Pancreas (tissue), 10 donors: ENCODE results near the gene GCLC. TPM values are rescaled to one million over a fixed set of nuclear protein-coding genes. Genes with fewer than 3 reads are reported as not detected.

ENCODE experiments used
- ATAC-seq, 4 donors: fragments of 200-7000 bp; cut with Tn5 transposase; one replicate each; pipeline versions ENCODE4 v1.8.0 to v1.9.1; 2020; ENCODE audit warnings: mild to moderate bottlenecking in 4 of 4, moderate library complexity in 4 of 4
- DNase-seq, 6 donors: peaks; one replicate each; pipeline ENCODE4 v3.0.0-alpha.2; 2020
- FAIRE-seq: peaks from 2 replicates; lab custom pipeline; 2012; peaks lifted over from hg19 to GRCh38; lab: Jason Lieb, UNC
- H3K27ac ChIP-seq, 4 donors: fragments of 200-600 bp; sonication (generic); 1 replicate in 3 of 4; 2 replicates in 1 of 4; pipeline versions ENCODE4 v1.5.0 to v1.8.0; 2020
- H3K27me3 ChIP-seq, 4 donors: fragments of 200-600 bp; one replicate each; pipeline ENCODE4 v1.8.0; 2021
- H3K36me3 ChIP-seq, 3 donors: fragments of 200-600 bp; sonication (generic) in 1 of 3; one replicate each; pipeline versions ENCODE4 v1.5.0 to v1.8.0; 2020 to 2021
- H3K4me1 ChIP-seq, 3 donors: fragments of 200-600 bp; one replicate each; pipeline ENCODE4 v1.8.0; 2021
- H3K4me3 ChIP-seq, 4 donors: fragments of 200-600 bp; sonication (generic) in 2 of 4; one replicate each; pipeline versions ENCODE4 v1.5.0 to v1.8.0; 2020 to 2021
- H3K9me3 ChIP-seq, 4 donors: fragments of 200-600 bp; one replicate each; pipeline ENCODE4 v1.8.0; 2021
- CTCF ChIP-seq, 4 donors: fragments of 200-600 bp; sonication (generic) in 3 of 4; IDR thresholded peaks; one replicate each; pipeline versions ENCODE4 v1.5.0 to v1.8.0; 2021; ENCODE audit warnings: antibody characterized with exemption in 4 of 4
- WGBS, 2 donors: extraction: QIAGEN DNeasy Blood & Tissue Kit; methylation state at CpG; one replicate each; pipeline ENCODE4 v1.1.7; 2013; 5-methylcytosine and 5-hydroxymethylcytosine counted together
- intact Hi-C, 3 donors: fragments of 100-400 bp; cut with DNase I; formaldehyde crosslinking; loops; one replicate each; pipeline versions ENCODE4 v1.11.1 to v1.14.2; 2022
- polyA plus RNA-seq, 2 donors: library from polyadenylated mRNA; stranded (reverse); fragments of 200-250 nt; gene quantifications; one replicate each; pipeline ENCODE4 v1.2.3, GENCODE V29; 2013
- total RNA-seq, 6 donors: library from RNA; stranded (reverse); fragmentation: NEBNext Ultra II Directional in 4 of 6; extraction: Animal tissue kit (Norgen Biotek cat#: 25700) in 4 of 6; gene quantifications; one replicate each; pipeline versions ENCODE4 v1.2.1 to v1.2.4, GENCODE V29; 2021 to 2023
- donor health status: healthy with polysubstance abuse.
- donor health status: DM: no; HTN: no; CAD: no; lungs with moderate emphysema.
- donor health status: DM: no; HTN: no; CAD: no.
- donor health status: control.
- donor health status: control.
- donor health status: Bipolar disorder and iron deficiency.
- donor health status: DM: yes; HTN: yes; CAD: no.
- donor health status: DM: no; HTN: no; CAD: no.
- donor health status: DM: no; HTN: no; CAD: no.
- donor health status: DM: yes; HTN: yes; CAD: no.

The GCLC gene
- total and polyA plus RNA-seq, 8 donors = 5.9 to 29.5 (median 16.8) TPM

GRCh38 chr6:53582963-53583362, 38.1 kb upstream of the GCLC start:
- H3K4me3 ChIP-seq = no peak overlapping the region
- H3K9me3 ChIP-seq = no peaks in the 10 kb centered on the region
- WGBS, 2 donors = 91 to 94% methylated on average over 2 of the region's 2 CpGs
- H3K27me3 ChIP-seq = no peaks in the 10 kb centered on the region
- H3K27ac ChIP-seq = no peak overlapping the region
- H3K36me3 ChIP-seq = no peaks in the 10 kb centered on the region
- TF ChIP-seq CTCF (IDR thresholded peaks at IDR 0.05) = no peak
- intact Hi-C loops = no loop called here
- FAIRE-seq (no peak), ATAC-seq (no peak), DNase-seq (no peak)
- peaks cover 0 to 3% (median 0%) of the 10 kb centered on the region in 3 donors for H3K4me1 ChIP-seq

- Histone ChIP-seq H3K4me1 (peaks cover 0 to 3% (median 0%) of the 10 kb centered on the region in 3 donors), H3K36me3 (no peaks in the 10 kb centered on the region), H3K9me3 (no peaks in the 10 kb centered on the region), H3K4me3 (no peak overlapping the region), H3K27me3 (no peaks in the 10 kb centered on the region), H3K27ac (no peak overlapping the region)
- 38 to 50% methylated on average over 2 of the region's 2 CpGs for WGBS, 2 donors
- ATAC-seq (no peak), FAIRE-seq (peak; percentile 45), DNase-seq (no peak)
- no peak for TF ChIP-seq CTCF (IDR thresholded peaks at IDR 0.05)
- intact Hi-C loops = no loop called here
Measured at GRCh38 chr6:53581856-53582255, 37.0 kb upstream of the GCLC start.

GRCh38 chr6:53581173-53581773, 36.4 kb upstream of the GCLC start:
- Histone ChIP-seq H3K27me3 (no peaks in the 10 kb centered on the region), H3K4me1 (peaks cover 0 to 3% (median 0%) of the 10 kb centered on the region in 3 donors), H3K36me3 (no peaks in the 10 kb centered on the region), H3K9me3 (no peaks in the 10 kb centered on the region), H3K4me3 (no peak overlapping the region), H3K27ac (no peak overlapping the region)
- ATAC-seq (peak in 2 of 4 donors; percentile 46 to 64), FAIRE-seq (no peak), DNase-seq (no peak)
- 82 to 92% methylated on average over 2 of the region's 2 CpGs for WGBS, 2 donors
- no peak for TF ChIP-seq CTCF (IDR thresholded peaks at IDR 0.05)
- intact Hi-C loops = no loop called here

GRCh38 chr6:53579338-53579737, 34.4 kb upstream of the GCLC start:
- no peaks in the 10 kb centered on the region for H3K9me3 ChIP-seq
- WGBS, 2 donors = 88 to 91% methylated on average over 5 of the region's 5 CpGs

More at GRCh38 chr6:53579338-53579737, 34.4 kb upstream of the GCLC start:
- ATAC-seq (no peak), DNase-seq (no peak), FAIRE-seq (no peak)
- H3K27ac ChIP-seq = no peak overlapping the region
- no peak overlapping the region for H3K4me3 ChIP-seq
- no peaks in the 10 kb centered on the region for H3K36me3 ChIP-seq
- TF ChIP-seq CTCF (IDR thresholded peaks at IDR 0.05) = no peak
- no peaks in the 10 kb centered on the region for H3K27me3 ChIP-seq
- intact Hi-C loops = no loop called here
- peaks cover 0 to 3% (median 0%) of the 10 kb centered on the region in 3 donors for H3K4me1 ChIP-seq
